ACHN (cell line): ENCODE measurements around the gene TRIM71.
A peak's percentile ranks its signal among the peaks of the same experiment; 100 is the strongest.
"Not testable (repeated sequence)": the region's sequence is repeated elsewhere in the genome, so short reads cannot be mapped to it uniquely, and the experiment has no call there.

Experiments used
- DNase-seq: peaks from one replicate; pipeline ENCODE4 v3.0.0-alpha.2; 2015
- in situ Hi-C: cut with HindIII; loops from 2 replicates; pipeline ENCODE4 v1.10.0; 2017; ENCODE audit warnings: low sequenced_read_pairs, low pct_ligation_motif_present, low pct_unique_long_range_greater_than_20kb

The TRIM71 gene

GRCh38 chr3:32817558-32818228 is at the start of gene TRIM71:
TRIM71 (plus strand) TSS chr3:32817997; CDS start chr3:32818081, 84 bp downstream.
- DNase-seq: no peak
- in situ Hi-C loops: no loop called here

GRCh38 chr3:32778389-32778788 is 39.4 kb upstream of the TRIM71 start:
- in situ Hi-C loops: no loop called here
- DNase-seq: no peak

GRCh38 chr3:32780071-32780734 is 37.6 kb upstream of the TRIM71 start:
- in situ Hi-C loops: no loop called here

GRCh38 chr3:32780735-32781210 is 37.0 kb upstream of the TRIM71 start:
- in situ Hi-C loops: no loop called here
- DNase-seq: peak; percentile 63

More at GRCh38 chr3:32780071-32780734, 37.6 kb upstream of the TRIM71 start:
- no peak for DNase-seq

GRCh38 chr3:32781211-32781968 is 36.4 kb upstream of the TRIM71 start:
- in situ Hi-C loops: no loop called here
- DNase-seq: peak; percentile 78

GRCh38 chr3:32781969-32782270 is 35.9 kb upstream of the TRIM71 start:
- in situ Hi-C loops: not testable (repeated sequence)

GRCh38 chr3:32782407-32782806 is 35.4 kb upstream of the TRIM71 start:
- in situ Hi-C loops: no loop called here
- DNase-seq: no peak

More at GRCh38 chr3:32781969-32782270, 35.9 kb upstream of the TRIM71 start:
- not testable (repeated sequence) for DNase-seq

GRCh38 chr3:32791833-32792232 is 26.0 kb upstream of the TRIM71 start:
- no peak for DNase-seq
- in situ Hi-C loops: no loop called here

GRCh38 chr3:32794487-32795308 is 23.1 kb upstream of the TRIM71 start:
- in situ Hi-C loops: no loop called here
- DNase-seq: no peak

GRCh38 chr3:32796384-32796950 is 21.3 kb upstream of the TRIM71 start:
- in situ Hi-C loops: not testable (repeated sequence)

GRCh38 chr3:32797776-32798175 is 20.0 kb upstream of the TRIM71 start:
- DNase-seq: no peak
- in situ Hi-C loops: no loop called here

More at GRCh38 chr3:32796384-32796950, 21.3 kb upstream of the TRIM71 start:
- not testable (repeated sequence) for DNase-seq

- in situ Hi-C loops, DNase-seq: not testable (repeated sequence)
Observed at GRCh38 chr3:32801440-32801839, 16.4 kb upstream of the TRIM71 start.

- in situ Hi-C loops: no loop called here
- peak; percentile 78 for DNase-seq
Observed at GRCh38 chr3:32813180-32813579, 4.6 kb upstream of the TRIM71 start.

GRCh38 chr3:32814361-32814760 is 3.4 kb upstream of the TRIM71 start:
- no peak for DNase-seq
- in situ Hi-C loops: no loop called here

- in situ Hi-C loops: no loop called here
- no peak for DNase-seq
Observed at GRCh38 chr3:32815841-32816438, 1.9 kb upstream of the TRIM71 start.

- DNase-seq: peak; percentile 6
- in situ Hi-C loops: no loop called here
Observed at GRCh38 chr3:32816439-32817256, 1.1 kb upstream of the TRIM71 start.

- in situ Hi-C loops: no loop called here
Observed at GRCh38 chr3:32817257-32817557, 590 bp upstream of the TRIM71 start.

More at GRCh38 chr3:32817257-32817557, 590 bp upstream of the TRIM71 start:
- no peak for DNase-seq
